ENCODE data around the gene ATCAY.

GRCh38 chr19:3955688-3956087 is 75.2 kb downstream of the ATCAY start:
- TF ChIP-seq CTCF (IDR thresholded peaks at IDR 0.05; ENCODE audit: low read depth, low read length, poor library complexity, severe bottlenecking) (no peak), EZH2phosphoT487 (IDR thresholded peaks at IDR 0.05; ENCODE audit: borderline replicate concordance, low read length) (no peak)

All from DOHH2 (cell line).